ENCODE results near the gene USP6NL.

GRCh38 chr10:11569471-11569870 lies 42.0 kb downstream of the USP6NL start:
- TF ChIP-seq TAF1 (IDR thresholded peaks at IDR 0.05; ENCODE audit: borderline replicate concordance, low read depth, low read length) (no peak), POLR2AphosphoS5 (IDR thresholded peaks at IDR 0.05; ENCODE audit: low read depth, low read length) (no peak), POLR2A (IDR thresholded peaks at IDR 0.05; ENCODE audit: low read depth, low read length) (no peak)

All from GM12892 (cell line).